Stimulated activated CD8-positive, alpha-beta memory T cell treated with anti-CD3 and anti-CD28 coated beads, Interleukin-2, amount 100 ng/mL, for 48 hours (primary cell): ENCODE data around the gene ERC2.

Source experiments
- DNase-seq, 2 donors: peaks; one replicate each; pipeline ENCODE4 v3.0.0-alpha.2; 2020; ENCODE audit warnings: low read depth in 2 of 2

ERC2 gene

DNA sequence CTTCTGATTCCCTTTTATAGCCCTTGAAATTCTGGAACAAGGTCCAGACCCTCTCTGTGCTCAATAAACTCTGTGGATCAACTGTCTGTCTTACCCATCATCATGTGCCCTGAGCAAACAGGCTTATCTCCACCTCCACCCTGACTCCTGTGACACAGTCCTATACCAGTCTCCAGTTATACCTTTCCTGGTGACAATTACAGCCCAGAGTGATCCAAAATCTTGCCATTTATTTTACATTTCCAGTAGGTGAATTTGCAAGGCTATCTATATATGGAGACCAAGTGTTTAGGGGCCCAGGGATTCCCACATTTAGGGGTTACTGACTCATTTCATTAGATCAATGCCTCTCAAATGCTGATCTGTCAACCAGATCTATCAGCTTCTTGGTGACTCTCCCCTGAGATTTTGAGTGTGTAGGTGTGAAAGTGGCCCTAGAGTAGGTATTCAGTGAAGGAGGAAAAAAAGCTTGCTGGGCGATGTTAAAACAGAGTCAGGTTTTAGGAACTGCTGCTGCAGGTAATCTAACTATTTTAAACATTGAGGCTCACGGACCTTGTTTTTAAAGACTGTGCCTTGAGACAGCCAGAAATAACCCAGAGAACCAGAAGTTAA, 751.5 kb downstream of the ERC2 start:
- DNase-seq, result no peak

DNA sequence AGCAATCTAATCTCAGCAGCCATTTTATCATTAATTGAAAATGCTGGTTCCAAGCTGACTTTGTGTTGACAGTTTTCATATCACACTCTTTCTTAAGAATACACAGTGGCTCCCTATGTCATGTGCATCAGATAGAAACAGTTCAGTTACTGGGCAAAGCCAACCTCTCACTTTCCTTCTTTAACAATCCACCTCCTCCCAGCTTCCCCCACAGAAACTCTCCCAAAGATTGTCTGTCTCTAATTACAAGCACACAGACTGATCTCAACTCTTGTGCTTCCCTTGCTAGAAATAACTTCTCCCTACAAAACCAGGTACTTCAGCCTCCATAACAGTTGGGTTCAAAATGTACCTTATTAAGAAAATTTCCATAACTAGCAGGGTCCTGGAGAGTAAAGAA, 752.2 kb downstream of the ERC2 start:
- DNase-seq, result no peak

DNA sequence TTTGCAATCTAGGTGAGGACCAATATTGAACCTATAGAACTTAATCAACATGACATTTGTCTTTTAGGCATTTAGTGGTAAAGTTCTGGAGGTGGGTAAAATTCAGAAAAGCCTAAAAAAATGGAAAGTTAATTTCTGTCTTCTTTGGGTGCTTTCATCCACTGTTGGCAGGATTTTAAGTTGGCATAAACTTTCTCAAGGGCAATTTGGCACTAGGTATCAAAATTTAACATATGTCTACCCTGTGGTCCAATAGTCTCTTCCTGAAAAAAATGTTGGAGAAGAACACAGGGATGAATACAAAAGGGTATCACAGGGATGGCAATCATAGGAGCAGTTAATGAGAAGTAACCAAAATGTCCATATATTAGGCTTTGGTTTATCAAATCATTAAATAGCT, 754.2 kb downstream of the ERC2 start:
- no peak for DNase-seq

DNA sequence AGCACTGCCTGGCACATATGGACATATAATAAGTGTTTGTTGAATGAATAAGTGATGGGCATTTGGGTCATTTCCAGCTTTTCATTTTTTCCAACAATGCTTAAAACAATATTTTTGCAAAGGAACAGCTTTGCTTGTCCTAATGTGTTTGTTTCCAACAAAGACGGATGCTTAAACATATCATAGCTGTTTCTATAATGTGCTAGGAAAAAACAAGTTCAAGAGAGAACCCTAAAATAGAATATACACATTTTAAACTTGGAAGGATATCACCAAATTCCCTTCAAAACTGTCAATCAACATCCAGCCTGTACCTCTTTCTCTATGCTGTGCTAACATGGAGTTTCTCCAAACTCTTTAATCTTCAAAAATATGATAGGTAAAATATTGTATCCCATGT, 756.6 kb downstream of the ERC2 start:
- no peak for DNase-seq

DNA sequence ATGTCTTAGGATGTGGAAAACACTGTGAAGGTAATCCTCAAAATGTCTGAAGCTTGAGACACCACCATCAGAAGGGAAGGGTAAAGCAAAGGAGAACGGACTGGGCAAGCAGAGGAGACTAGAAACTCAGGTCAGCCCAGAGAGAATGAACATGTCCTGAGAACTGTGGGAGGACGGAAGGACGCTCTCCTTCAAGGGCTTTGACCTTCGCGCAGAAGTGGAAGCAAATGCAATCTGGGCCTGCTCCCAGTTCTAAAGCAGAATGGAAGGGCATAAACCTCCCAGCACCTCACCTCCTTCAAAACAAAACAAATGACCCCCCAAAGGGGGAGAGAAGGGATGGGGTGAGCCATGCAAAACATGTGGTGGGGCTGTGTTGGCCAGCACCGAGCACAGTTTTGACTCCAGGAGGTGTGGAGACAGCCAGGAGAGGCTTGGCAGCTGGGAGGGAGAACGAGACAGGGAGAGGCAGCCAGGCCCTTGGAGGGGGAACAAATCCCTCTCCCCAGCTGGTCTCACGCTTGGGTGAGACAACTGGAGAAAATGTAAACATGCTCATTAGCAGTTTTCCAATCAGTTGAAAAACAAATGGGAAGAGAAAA, 758.8 kb downstream of the ERC2 start:
- no peak for DNase-seq

DNA sequence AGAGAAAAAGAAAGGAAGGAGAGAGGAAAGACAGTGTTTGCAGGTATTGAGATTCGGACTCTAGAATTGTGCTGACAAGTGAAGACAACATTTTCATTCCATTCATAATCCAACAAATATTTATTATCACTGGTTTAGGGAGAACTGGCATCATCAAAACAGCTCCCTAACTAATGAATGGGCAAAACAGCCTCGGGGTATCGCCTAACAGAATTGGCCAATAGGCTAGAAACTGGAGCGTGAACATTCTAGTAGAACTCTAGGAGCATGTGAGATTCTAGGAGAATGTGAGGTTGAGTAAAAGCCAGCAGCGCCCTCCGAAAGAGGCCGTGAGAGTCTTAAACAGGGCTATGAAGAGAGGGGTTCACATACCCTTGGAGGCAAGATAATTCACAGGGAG, 759.3 kb downstream of the ERC2 start:
- DNase-seq, result no peak

DNA sequence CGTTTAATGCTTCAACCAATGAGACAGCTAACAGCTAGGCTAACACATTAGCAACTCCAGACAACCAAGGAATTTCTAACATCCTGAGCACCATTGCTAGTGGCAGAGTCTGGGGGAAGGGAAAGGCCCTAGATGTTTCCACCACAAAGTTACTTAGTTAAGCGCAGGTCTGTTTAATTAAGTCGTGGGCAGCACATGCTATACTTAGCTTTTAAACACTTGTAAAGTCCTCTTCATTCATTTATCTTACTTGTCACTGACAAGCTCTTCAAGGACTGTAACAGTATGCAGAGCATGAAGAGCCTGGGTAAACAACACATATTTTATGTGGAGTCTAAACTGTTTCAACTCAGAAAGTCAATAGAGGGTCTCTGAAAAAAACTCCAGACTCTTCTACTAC, 760.0 kb downstream of the ERC2 start:
- DNase-seq, result no peak

DNA sequence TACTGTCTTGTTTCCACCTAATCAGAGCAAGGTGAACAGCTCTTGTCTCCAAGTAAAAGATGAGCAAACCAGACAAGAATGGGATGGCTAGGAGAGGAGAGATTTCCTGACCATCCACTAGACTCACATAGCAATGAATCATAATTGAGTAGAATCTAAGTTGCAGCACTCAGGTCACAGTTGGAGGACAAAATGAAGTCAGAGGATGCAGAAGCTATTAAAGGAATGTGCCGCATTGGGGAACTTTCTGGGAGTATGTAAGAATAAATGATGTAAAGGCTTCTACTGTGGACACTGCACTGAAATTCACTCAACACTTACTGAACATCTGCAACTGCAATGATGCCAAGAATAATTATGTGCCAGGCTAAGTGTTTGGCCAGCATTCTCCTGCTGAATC, 763.7 kb downstream of the ERC2 start:
- no peak for DNase-seq

DNA sequence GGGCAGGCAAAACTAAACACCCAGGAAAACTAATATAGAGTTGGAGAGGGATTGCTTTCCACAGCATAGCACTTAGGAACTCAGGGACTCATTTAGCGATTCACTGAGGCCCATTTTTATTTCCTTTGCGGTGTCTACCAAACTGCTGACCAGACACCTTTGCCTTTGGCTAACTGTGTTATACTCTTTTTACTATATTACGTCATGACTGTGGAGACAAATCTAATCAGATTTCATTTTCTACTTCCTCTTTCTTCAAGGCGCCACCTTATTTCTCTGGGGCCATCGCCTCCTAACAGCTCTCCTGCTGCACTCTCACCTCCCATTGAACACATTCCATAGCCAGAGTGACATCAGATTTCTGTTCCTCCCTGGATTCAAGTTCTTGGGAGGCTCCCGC, 765.4 kb downstream of the ERC2 start:
- DNase-seq, result no peak

DNA sequence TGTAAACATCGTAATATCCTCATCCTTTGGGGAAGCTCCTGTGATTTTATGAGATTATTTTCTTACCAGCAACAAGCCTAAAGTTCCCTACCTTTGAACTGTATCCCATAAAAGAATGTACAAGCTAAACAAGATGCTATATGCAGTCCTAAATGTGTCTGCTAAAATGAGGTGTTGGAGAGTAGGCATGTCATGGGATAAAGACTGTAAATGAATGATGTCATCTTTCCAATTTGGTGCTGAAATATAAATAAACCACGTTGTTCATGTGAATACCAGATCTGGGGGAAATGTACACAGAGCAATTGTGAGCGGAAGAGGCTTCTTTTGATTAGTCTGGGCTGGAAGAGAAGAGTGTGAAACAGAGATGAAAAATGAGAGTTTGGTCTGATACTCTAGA, 766.3 kb downstream of the ERC2 start:
- DNase-seq, result no peak

DNA sequence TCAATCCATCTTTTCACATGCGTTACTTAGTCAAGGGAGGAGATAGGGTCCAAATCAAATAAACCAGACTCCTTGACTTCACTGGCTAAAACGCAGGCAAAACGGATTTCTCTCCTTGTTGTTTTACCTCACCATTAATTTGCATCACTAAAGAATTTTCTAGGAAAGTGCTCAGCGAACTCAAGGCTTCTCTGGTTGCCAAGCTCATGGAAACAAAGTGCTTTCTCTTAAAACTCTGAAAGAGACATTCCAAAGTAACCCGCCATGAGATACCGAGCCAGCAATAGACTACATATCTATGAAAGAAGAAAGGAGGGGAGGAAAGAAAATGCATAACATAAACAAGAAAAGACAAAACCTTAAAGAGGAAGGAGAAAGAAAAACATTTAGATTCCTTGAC, 769.4 kb downstream of the ERC2 start:
- DNase-seq, result no peak

DNA sequence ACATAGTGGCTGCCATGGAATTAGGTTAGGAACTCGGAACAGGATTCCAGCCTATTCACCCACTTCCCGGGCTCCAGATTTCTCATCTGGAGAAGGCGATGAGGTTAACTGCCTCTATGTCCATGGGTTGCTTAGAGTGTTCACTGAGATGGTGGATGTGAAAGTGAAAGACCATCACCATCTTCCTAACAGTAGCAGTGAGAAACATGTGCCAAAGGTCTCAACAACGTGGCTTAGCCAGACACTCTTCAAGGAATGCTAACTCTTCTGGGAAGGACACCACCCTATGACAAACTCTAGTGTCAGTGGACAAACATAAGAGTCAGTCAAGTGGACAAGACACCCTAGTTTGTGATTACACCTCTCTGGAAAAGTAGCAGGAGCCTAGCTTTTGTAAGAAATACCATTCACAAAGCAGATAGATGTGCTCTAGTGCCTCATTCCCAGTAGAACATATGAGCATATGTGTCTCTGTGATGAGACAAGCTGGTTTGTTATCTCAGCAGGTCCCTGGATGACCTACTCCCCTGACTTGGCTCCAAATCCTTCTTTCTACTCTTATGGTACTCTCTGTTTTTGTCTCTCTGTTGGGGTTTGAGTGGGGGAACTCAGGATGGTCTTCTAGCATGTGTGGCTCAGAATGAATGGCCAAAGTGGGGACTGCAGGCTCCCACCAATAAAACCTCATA, 770.9 kb downstream of the ERC2 start:
- DNase-seq, result no peak

DNA sequence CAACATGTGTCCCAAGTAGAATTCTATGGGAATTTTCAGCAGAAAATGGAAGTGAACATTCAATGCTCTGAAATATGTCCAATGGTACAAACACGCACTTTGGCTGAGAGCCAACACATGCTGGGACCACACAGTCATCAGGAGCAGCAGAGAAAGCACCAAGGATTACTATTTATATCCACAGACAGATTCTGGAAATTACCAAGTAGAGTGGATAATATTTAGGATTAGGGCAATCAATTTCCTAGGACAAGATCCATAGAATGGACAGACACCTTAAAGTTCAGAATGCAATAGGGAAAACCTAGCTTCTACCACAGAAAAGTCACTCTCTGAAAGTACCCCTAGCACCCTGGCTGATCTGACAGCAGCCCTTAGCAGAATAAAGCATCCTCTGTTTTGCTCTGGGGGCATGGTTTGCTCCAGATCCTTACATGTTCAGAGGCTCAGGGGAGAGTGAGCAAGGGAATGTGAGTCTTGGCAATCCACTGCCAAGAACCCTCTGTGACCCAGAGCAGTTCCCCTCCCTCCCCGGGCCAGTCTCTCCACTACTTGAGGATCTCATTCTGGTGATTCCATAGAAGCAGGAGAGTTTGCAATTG, 775.2 kb downstream of the ERC2 start:
- DNase-seq, result no peak

DNA sequence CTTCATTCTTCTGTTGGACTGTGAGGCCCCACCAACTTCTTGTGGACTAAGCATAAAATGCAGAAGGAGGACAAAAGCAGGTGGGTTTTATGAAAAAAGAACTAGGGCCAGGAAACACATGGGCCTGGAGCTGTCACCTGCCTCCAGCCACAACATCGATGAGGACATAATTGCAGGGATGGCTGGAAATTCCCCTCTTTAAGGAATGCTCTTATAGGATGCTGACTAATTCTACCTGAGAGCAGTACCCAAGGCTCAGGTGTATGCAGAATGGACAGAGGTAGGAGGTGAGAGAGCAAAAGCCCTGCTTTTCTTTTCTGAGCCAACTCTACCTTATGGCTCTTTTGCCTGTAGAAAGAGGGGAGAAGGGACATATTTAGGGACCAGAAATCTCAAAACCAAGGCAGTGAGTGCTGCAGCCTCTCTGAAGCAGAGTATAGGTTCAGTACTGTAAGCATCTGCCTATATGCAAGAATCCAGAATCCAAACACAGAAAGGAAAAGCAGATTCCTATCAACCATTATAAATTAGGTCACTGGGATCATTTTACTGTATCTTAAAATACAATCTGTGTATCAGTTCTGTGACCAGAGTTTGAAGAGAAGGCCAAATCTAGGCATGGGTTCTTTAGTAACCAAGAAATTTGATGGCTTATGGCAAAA, 775.8 kb downstream of the ERC2 start:
- no peak for DNase-seq

DNA sequence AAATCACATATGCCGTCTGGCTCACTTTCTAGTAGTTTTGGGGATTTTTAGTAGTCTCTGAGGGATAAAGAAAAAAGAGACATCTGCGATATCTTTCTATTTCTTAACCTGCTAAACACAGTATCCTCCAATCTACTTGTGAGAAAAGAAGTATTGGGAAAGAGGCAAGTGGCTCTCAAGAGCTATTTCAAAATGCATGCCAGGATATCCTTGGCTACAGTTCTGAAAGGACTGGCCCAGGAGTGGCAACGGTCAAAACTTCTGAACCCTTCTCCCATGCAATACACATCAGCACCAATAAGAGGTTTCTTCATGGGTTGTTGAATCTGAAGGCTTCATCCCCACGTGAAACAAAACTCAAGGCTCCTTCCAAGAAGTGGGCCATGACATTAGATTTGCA, 777.1 kb downstream of the ERC2 start:
- DNase-seq, result no peak

DNA sequence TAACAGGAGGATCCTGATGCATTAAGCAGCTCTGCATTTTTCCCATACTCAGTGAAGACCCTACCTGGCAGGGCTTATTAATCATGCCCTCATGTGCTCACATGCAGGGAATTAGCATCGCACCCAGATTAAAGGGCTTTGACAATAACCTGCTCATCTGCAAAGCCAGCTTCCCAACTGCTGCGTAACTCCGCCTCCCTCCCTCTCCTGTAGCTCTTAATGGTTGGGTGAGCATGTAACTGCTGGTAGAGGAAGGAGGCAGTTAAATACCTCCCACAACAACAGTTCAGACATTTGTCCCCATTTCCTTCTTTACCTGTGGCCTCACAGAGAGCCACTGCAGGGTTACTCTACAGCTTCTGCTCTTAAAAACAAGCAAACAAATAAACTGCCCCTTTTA, 777.5 kb downstream of the ERC2 start:
- no peak for DNase-seq

DNA sequence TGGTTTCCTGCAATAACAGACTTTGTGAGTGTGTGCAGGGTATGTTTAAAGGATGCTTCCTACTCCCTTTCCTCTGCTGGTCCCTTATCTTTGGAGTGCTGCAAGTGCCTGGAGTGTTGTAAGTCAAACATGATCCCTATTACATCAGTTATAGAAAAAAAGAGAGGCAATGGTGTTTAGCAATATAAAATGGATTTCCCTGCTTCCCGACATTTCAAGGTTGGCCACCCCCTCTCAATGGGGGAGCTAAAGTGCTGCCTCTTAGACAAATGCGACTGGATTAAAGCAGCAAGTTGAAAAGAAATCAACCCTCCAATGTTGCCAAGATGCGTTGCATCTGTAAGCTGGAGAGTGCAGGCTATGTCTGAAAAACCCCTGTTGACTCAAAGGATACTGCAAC, 778.1 kb downstream of the ERC2 start:
- no peak for DNase-seq

DNA sequence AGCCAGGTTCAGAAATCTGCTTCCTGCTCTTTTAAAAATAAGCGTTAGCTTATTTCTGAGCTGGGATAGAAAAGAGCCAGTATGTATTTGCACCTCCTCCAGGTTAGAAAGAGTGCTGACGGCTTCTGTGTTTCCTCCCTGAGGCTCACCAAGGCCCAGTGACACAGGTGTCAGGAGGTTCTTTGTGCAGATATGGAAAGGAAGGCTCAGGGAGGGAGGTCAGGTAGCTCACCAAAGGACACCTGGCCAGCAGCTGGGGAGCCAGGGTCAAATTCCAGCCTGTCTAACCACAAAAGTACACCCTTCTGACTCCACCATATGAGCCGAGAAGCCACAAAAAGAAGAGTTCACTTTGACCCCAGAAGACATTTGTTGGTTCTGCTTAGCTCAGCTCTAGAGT, 780.1 kb downstream of the ERC2 start:
- DNase-seq, result no peak

DNA sequence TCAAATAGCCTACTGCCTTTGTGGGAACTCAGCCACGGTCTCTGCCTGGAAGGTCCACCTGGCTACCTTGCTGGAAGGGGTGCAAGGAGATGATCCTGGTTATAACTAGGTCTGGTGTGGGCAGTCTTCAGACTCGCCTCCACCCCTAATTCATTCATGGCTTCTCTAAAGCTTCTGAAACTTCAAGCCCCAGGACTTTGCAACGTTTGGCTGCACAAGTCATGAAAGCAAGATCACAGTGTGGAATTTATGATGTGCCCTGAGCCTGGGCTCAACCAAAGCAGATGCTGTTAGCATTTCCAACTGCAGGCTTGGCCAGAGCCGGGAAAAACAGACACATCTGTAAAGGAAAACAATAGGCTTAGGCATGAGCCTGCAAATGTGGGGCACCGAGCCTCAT, 780.7 kb downstream of the ERC2 start:
- DNase-seq, result no peak

DNA sequence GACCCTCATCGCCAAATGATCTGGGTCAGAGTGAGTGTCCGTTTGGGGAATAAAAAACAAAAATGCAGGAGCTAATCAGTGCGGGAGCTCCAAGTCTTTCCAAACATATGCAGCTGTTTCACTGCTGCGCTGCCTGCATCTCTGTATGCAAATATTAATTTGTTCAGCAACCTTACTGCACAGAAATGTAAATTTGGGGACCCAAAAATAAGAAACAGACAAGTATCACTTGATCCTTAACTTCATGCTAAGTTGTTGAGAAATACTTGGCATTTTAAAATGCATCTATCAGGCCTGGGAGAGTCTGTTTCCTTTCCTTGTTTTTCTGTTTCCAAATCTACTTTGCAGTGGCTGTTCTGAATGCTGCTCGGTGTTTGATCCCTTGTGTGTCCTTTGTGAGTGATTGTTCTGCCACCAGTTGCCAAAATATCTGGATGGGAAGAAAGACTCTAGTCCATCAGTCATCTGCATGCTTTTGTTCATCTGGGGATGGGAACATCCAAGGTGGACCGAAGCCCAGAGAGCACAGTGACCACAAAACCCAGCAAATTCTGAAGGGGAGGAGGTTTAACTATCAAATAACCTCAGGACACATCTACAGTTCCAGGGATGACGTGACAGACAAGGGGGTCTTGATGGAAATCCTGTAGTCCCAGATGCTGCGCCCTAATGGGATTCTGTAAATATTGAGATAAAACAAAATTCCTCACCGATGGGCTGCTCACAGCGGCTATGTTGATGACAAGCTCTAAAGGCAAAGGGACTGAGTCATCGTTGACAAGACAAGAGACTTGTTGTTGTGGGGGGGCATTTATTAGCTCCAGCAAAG, 781.6 kb downstream of the ERC2 start:
- no peak for DNase-seq

DNA sequence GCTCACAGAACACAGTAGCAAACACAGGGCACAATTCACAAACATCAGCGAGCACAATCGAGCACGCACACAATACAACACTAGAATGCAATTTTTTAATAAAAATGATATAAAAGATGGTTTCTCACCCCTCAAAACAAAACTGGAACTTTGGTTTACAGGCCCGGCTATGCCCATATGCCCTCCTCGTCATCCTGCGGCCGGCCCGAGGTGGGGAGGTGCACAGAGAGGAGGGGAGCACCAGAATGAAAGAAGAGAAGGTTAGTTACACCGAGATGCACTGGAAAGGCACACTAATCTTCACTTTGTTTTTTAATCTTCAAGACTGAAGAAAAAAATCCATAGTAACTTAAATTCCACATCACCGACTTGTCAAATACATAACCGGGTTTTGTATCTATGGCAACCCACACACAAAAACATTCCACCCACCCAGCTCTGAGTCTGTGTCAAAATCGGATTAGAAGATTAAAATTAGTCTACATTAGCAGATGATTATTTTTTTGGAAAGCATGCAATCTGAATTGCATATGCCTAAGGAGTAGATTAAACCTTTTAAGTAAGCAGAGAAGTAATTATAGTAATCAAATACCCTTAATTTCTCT, 784.5 kb downstream of the ERC2 start:
- no peak for DNase-seq
